Fibroblast of villous mesenchyme (primary cell): ENCODE data around the gene SH3RF3. TPM values are rescaled to one million over a fixed set of nuclear protein-coding genes. Genes with fewer than 3 reads are reported as not detected.

ENCODE experiments used
- DNase-seq: peaks from one replicate; pipeline ENCODE4 v3.0.0-alpha.2; 2010; ENCODE audit warnings: low read depth
- H3K4me3 ChIP-seq: 2 replicates; pipeline ENCODE4 v1.5.1; 2011; ENCODE audit warnings: low read depth, mild to moderate bottlenecking, low read length
- CTCF ChIP-seq: IDR thresholded peaks from 2 replicates; pipeline ENCODE4 v1.5.1; 2012; ENCODE audit warnings: low read depth, mild to moderate bottlenecking, low read length; ENCODE audit not compliant: insufficient read depth
- total RNA-seq: library from RNA; depleted of rRNA; stranded (reverse); fragments of >200 nt; gene quantifications from 2 replicates; pipeline ENCODE4 v1.2.3, GENCODE V29; 2012

The SH3RF3 gene
- total RNA-seq, 1 donor: 13.4 TPM

DNA sequence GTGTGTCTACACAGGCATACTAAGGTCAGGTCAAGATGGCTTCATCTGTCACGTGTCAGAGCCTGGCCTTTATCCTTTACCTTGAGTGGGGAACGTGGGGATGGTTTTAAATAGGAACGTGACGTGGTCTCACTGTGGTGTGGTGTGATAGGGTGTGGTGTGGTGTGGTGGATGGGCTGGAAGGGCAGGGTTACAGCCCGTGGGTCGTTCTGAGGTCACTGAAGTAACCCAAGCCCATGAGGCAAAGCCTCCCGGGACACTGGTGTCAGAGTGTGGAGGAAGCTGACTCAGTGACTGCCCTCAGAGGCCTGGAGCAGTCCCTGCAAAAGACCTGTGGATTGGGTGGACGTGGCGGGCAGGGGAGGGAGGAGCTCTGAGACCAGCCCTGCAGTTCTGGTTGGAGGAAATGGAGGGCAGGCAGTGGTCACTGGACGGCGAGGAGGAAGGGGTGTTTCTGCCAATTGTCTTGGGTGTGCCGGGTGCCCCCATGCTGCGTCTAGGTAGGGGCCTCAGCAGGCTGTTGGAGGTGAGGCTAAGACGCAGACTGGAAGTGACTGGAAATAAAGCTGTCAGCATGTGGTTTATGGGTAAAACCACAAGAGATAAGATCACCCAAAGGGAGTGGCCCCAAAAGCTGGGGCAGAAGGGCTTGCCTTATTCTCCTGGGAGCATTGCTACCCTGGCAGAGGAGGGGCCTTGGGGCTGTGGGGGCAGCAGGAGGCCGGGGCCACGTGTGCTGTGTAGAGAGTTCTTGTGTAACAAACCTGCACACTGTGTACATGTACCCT, 84.8 kb downstream of the SH3RF3 start:
- no peak for TF ChIP-seq CTCF
- peak; percentile 100 for DNase-seq
- H3K4me3 ChIP-seq: no peak overlapping the region

- no peak overlapping the region for H3K4me3 ChIP-seq
- peak; percentile 47 for DNase-seq
- no peak for TF ChIP-seq CTCF
These were observed 85.8 kb downstream of the SH3RF3 start for GRCh38 chr2:109214651-109215371.

GRCh38 chr2:109215866-109216265, 86.9 kb downstream of the SH3RF3 start:
- no peak for TF ChIP-seq CTCF
- no peak for DNase-seq
- no peak overlapping the region for H3K4me3 ChIP-seq

- H3K4me3 ChIP-seq: no peak overlapping the region
- DNase-seq: peak; percentile 19
- no peak for TF ChIP-seq CTCF
These were observed 87.3 kb downstream of the SH3RF3 start for GRCh38 chr2:109216332-109216731.

- no peak for TF ChIP-seq CTCF
- no peak overlapping the region for H3K4me3 ChIP-seq
- DNase-seq: peak; percentile 100
These were observed 88.5 kb downstream of the SH3RF3 start for GRCh38 chr2:109217362-109218086.

GRCh38 chr2:109218087-109218791, 89.2 kb downstream of the SH3RF3 start:
- peak; percentile 67 for DNase-seq
- TF ChIP-seq CTCF: no peak
- no peak overlapping the region for H3K4me3 ChIP-seq
